HuH-7 (cell line): Measurements from ENCODE around the gene DHCR7.
A peak's percentile ranks its signal among the peaks of the same experiment; 100 is the strongest.

Source experiments
- DNase-seq: peaks from one replicate; pipeline ENCODE4 v3.0.0; 2011; ENCODE audit warnings: low spot score

Gene DHCR7, protein sequence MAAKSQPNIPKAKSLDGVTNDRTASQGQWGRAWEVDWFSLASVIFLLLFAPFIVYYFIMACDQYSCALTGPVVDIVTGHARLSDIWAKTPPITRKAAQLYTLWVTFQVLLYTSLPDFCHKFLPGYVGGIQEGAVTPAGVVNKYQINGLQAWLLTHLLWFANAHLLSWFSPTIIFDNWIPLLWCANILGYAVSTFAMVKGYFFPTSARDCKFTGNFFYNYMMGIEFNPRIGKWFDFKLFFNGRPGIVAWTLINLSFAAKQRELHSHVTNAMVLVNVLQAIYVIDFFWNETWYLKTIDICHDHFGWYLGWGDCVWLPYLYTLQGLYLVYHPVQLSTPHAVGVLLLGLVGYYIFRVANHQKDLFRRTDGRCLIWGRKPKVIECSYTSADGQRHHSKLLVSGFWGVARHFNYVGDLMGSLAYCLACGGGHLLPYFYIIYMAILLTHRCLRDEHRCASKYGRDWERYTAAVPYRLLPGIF

DNA sequence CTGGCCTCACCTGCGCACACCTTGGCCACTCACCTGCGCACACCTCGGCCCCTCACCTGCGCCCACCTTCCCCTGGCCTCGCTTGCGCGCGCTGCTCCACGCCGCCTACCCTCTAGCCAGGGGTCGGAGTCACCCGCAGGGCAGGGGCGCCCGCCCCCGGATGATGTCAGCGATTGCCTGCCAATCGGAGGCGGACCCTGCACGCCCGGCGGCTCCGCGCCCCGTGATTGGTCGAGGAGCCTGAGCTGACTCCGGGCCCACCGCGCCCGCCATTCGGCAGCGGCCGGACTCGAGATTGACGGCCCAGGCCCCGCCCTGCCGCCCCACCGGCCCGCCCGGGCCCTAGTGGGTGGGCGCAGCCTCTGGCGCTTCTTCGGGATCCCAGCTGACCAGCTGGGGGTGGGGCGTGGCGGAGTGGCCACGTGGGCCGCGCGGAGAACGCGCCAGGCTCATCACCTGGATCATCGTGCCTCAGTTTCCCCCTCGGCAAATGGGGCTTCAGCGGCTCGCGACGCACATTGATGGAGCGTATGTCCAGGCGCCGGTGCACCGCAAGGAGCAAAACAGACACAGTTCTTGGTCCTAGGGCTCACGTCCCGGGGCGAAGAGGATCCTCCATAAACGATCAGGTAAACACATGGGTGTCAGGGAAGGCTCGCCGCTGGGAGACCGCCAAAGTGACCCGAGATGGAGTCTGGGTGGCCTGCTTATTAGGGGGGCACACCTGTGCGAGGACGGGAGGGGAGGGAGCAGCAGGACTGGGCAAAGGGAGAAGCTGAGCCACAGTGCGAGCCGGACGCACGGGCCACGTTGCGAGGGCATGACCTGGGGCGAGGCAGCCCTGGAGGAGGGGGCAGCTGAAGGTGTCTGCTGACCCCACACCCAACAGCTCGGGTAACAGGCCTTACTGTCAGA is at the start of gene DHCR7:
DHCR7 (minus strand) TSS at position 137 of the 915 bp plus-strand sequence. CDS start 3,441 bp downstream, outside the sequence.
- DNase-seq, result peak; percentile 100

DNA sequence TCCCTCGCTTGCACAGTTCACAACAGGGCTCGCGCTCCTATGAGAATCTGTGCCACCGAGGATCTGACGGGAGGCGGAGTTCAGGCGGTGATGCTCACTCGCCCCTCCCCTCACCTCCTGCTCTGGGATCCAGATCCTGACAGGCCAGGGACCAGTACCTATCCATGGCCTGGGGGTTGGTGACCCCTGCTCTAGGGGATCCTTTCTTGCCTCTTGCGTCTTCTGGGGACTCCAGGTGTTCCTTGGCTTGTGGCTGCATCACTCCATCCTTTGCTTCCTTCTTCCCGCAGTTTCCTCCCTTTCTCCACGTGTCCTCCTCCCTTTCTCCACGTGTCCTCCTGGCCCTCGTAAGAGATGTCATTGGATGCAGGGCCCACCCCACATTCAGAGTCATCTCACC is 48.2 kb upstream of the DHCR7 start:
- no peak for DNase-seq

DNA sequence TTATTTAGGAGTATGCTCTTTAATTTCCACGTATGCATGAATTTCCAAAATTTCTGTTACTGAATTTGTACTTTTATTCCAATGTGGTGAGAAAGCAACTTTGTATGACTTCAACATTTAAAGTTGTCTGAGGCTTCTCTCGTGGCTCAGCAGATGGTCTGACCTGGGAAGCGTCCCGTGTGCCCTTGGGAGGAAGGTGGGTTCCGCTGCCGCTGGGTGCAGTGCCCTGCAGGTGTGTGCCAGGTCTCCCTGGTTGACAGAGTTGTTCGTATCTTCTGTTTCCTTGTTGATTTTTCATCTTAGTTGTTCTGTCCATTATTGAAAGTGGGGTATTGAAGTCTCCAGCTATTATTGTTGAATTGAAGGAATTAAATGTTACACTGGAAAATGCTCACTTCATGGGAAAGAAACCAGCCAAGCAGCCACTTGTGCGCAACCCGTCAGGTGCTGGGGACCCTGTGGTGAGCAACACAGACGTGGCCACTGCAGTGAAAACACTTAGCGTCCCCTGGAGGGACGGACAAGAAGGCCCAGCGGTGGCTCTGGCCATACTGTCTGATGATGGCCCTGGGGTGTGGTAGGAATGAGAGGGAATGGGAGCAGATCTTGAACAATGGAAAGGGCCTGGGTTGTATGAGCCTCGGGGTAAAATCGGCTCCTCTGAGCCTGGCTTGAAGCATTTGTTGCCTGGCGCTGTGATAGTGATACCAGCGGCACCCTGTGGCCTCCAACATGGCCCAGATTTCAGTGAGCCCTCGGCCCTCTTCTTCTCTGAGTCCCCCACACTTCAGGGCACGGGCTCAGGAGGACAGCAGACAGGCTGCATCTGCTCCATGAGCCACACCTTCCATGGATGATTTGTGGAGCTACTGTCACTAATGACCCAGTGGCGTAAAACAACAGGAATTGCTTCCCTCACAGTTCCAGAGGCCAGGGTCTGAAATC is 47.4 kb upstream of the DHCR7 start:
- DNase-seq, result no peak

- DNase-seq, result no peak
Measured at GRCh38 chr11:71491940-71492339, 43.7 kb upstream of the DHCR7 start.

GRCh38 chr11:71491531-71491930 is 43.3 kb upstream of the DHCR7 start:
- no peak for DNase-seq

GRCh38 chr11:71490731-71491390 is 42.7 kb upstream of the DHCR7 start:
- no peak for DNase-seq

DNA sequence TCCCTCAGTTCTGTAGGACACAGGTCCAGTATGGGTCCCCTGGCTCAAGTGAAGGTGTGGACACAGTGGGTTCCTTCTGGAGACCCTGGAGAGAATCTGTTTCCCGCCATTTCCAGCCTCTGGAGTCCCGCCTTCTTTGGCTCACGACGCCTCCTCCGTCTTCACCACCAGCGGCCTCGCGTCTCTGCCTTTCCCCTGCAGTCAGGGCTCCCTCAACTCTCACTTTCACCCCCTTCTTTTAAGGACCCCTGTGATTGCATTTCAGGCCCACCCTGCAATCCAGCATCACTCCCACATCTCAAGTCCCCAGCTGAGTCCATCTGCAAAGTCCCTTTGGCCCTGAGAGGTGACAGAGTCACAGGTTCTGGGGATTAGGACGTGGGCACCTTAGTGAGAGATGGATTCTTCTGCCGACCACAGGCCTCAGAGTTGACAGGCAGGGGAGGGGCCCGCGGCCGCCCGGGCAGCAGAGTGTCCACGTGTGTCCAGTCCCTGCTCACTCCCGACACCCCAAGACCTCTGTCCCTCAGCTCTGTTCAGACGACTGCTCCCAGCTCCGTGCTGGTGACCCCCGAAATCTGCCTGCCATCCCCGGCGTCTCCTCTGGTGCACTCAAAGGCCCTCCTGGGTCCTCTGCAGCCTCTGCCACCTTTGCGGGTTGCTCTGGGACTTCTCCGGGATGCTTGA is 42.0 kb upstream of the DHCR7 start:
- DNase-seq, result no peak

GRCh38 chr11:71489311-71490043 is 41.3 kb upstream of the DHCR7 start:
- no peak for DNase-seq

DNA sequence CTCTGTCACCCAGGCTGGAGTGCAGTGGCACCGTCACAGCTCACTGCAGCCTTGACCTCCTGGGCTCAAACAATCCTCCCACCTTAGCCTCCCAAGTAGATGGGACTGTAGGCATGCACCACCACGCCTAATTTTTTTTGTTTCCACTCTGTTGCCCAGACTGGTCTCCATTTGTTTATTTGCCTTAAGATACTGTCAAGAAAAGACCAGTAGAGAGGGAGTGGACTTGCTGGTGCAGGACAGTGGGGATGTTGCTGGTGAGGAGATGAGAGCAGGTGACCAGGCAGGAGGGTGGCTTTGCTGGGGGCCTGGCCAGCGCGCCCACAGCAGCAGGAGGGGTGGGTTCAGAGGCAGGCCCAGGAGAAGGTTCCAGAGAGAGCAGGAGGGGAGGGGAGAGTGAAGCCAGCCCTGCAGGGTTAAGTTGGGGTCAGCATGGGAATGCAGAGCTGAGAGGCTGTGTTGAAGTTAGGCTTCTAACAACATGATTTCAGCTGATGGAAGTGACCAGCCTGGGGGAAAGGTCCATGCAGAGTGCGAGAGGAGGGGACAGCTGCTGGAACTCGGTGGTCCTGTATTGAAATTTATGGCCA is 40.6 kb upstream of the DHCR7 start:
- no peak for DNase-seq

- DNase-seq, result no peak
Measured at GRCh38 chr11:71486320-71486719, 38.1 kb upstream of the DHCR7 start.

- no peak for DNase-seq
Measured at GRCh38 chr11:71485466-71485865, 37.3 kb upstream of the DHCR7 start.

GRCh38 chr11:71485063-71485399 is 36.8 kb upstream of the DHCR7 start:
- no peak for DNase-seq

GRCh38 chr11:71484248-71485062 is 36.3 kb upstream of the DHCR7 start:
- DNase-seq, result no peak

DNA sequence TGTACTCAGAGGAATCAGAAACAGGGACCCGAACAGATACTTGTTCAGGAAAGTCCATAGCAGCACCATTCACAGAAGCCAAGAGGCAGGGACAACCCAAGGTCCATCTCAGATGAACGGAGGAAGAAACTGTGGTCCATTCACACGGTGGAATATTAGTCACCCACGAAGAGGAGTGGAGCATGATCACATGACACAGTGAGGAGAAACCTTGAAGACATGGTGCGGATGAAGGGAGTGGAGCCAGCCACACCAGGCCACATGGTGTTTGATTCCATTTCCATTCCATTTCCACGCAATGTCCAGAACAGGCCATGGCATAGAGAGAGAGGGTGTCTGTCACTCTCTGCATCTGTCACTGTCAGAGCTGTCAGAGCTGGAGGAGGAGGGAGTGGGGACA is 35.5 kb upstream of the DHCR7 start:
- DNase-seq, result no peak

GRCh38 chr11:71482746-71483364 is 34.7 kb upstream of the DHCR7 start:
- DNase-seq, result no peak

DNA sequence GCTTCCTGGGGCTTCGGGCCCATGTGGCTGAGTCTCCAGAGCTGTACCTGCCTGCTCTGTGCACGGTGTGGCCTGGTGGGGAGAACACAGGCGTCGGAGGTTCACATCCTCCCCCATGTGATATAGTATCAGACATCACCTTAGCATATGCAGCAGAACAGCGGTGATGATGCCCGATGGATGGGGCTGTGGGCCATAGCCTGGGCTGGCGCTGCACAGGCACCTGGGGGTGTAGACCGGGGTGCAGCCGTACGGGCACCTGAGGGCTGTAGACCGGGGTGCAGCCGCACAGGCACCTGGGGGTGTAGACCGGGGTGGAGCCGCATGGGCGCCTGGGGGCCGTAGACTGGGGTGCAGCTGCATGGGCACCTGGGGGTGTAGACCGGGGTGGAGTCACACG is 34.0 kb upstream of the DHCR7 start:
- no peak for DNase-seq

DNA sequence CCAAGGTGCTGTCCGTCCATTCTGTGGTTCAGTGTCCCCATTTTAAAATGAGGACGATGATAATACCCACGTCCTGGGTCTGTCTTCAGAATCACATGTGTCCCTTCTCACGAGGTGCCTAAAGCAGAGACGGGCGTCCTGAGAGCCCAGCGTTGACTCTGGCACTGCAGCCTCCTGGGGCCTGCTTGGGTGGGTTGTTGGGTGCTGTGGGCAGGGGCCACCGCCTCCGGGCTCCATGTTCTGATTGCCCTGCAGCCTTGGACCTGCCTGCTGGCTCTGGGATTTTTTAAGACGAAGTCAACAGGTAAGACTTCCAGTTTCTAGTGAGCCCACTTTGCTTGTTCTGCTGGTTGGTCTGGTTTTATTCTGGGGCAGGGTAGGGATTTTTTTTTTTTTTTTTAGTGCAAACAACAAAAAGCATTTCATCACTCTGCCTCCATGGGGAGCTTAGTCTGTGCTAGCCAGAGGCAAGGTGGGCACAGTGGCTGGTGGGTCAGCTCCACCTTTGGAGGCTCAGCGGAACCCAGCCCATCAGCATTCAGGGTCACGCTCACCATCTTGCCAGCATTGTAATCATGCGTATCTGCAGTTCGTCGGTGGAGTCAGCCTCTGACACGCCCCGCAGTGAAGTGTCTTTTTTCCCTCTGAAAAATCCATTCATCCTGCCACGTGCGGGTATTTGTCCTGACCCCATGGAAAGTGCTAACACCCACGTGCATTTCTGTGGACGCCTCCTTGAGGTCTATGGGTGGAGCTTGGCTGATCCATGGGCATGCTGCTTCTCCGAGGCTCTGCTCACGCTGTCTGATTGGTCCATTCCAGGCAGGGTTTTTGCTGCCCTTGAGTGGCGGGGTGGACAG is 33.1 kb upstream of the DHCR7 start:
- no peak for DNase-seq

- DNase-seq, result no peak
Measured at GRCh38 chr11:71478528-71478840, 30.3 kb upstream of the DHCR7 start.
